ENCODE results near the gene TAS1R1.

Gene TAS1R1

GRCh38 chr1:6512908-6513280 is 42.2 kb upstream of the TAS1R1 start:
- Histone ChIP-seq H3K9ac (ENCODE audit: insufficient read length, low read depth) (no peak overlapping the region), H3K36me3 (ENCODE audit: insufficient read depth, insufficient read length, low read length) (no peaks in the 10 kb centered on the region), H3K4me3 (ENCODE audit: insufficient read length, low read depth) (no peak overlapping the region), H3K4me1 (ENCODE audit: insufficient read depth, insufficient read length) (peaks cover 4% of the 10 kb centered on the region), H3K27me3 (ENCODE audit: insufficient read depth, insufficient read length) (no peaks in the 10 kb centered on the region), H3K9me3 (ENCODE audit: insufficient read depth, low read length) (no peaks in the 10 kb centered on the region)
- no peak for DNase-seq (ENCODE audit: low read depth, low spot score)
- no peak for TF ChIP-seq ZNF274 (IDR thresholded peaks at IDR 0.05; ENCODE audit: low read depth, low read length)
- no peak for TF ChIP-seq YY1 (IDR thresholded peaks at IDR 0.05; ENCODE audit: insufficient read depth, insufficient read length)
- TF ChIP-seq SUZ12 (IDR thresholded peaks at IDR 0.05; ENCODE audit: extremely low read depth, insufficient read depth, insufficient read length): no peak

- Histone ChIP-seq H3K4me1 (ENCODE audit: insufficient read depth, insufficient read length) (peaks cover 4% of the 10 kb centered on the region), H3K36me3 (ENCODE audit: insufficient read depth, insufficient read length, low read length) (no peaks in the 10 kb centered on the region), H3K9me3 (ENCODE audit: insufficient read depth, low read length) (no peaks in the 10 kb centered on the region), H3K9ac (ENCODE audit: insufficient read length, low read depth) (no peak overlapping the region), H3K27me3 (ENCODE audit: insufficient read depth, insufficient read length) (no peaks in the 10 kb centered on the region), H3K4me3 (ENCODE audit: insufficient read length, low read depth) (no peak overlapping the region)
- TF ChIP-seq YY1 (IDR thresholded peaks at IDR 0.05; ENCODE audit: insufficient read depth, insufficient read length) (no peak), SUZ12 (IDR thresholded peaks at IDR 0.05; ENCODE audit: extremely low read depth, insufficient read depth, insufficient read length) (no peak), ZNF274 (IDR thresholded peaks at IDR 0.05; ENCODE audit: low read depth, low read length) (no peak)
- DNase-seq (ENCODE audit: low read depth, low spot score): no peak
Measured at GRCh38 chr1:6513320-6513801, 41.7 kb upstream of the TAS1R1 start.

- Histone ChIP-seq H3K4me1 (ENCODE audit: insufficient read depth, insufficient read length) (peaks cover 6% of the 10 kb centered on the region), H3K27me3 (ENCODE audit: insufficient read depth, insufficient read length) (no peaks in the 10 kb centered on the region), H3K36me3 (ENCODE audit: insufficient read depth, insufficient read length, low read length) (no peaks in the 10 kb centered on the region), H3K9ac (ENCODE audit: insufficient read length, low read depth) (no peak overlapping the region), H3K9me3 (ENCODE audit: insufficient read depth, low read length) (no peaks in the 10 kb centered on the region), H3K4me3 (ENCODE audit: insufficient read length, low read depth) (no peak overlapping the region)
- TF ChIP-seq YY1 (IDR thresholded peaks at IDR 0.05; ENCODE audit: insufficient read depth, insufficient read length) (no peak), ZNF274 (IDR thresholded peaks at IDR 0.05; ENCODE audit: low read depth, low read length) (no peak)
- no peak for DNase-seq (ENCODE audit: low read depth, low spot score)
Measured at GRCh38 chr1:6515771-6516170, 39.3 kb upstream of the TAS1R1 start.

- H3K36me3 ChIP-seq (ENCODE audit: insufficient read depth, insufficient read length, low read length): peaks cover 4% of the 10 kb centered on the region
- H3K9ac ChIP-seq (ENCODE audit: insufficient read length, low read depth): no peak overlapping the region
- DNase-seq (ENCODE audit: low read depth, low spot score): no peak
- TF ChIP-seq SUZ12 (IDR thresholded peaks at IDR 0.05; ENCODE audit: extremely low read depth, insufficient read depth, insufficient read length) (no peak), ZNF274 (IDR thresholded peaks at IDR 0.05; ENCODE audit: low read depth, low read length) (no peak), YY1 (IDR thresholded peaks at IDR 0.05; ENCODE audit: insufficient read depth, insufficient read length) (no peak)
- peaks cover 7% of the 10 kb centered on the region for H3K4me1 ChIP-seq (ENCODE audit: insufficient read depth, insufficient read length)
- no peak overlapping the region for H3K4me3 ChIP-seq (ENCODE audit: insufficient read length, low read depth)
- H3K27me3 ChIP-seq (ENCODE audit: insufficient read depth, insufficient read length): no peaks in the 10 kb centered on the region
- no peaks in the 10 kb centered on the region for H3K9me3 ChIP-seq (ENCODE audit: insufficient read depth, low read length)
Measured at GRCh38 chr1:6517435-6517851, 37.7 kb upstream of the TAS1R1 start.

- H3K9ac ChIP-seq (ENCODE audit: insufficient read length, low read depth): peak overlapping the region; percentile 24
Measured at GRCh38 chr1:6519491-6519934, 35.6 kb upstream of the TAS1R1 start.

GRCh38 chr1:6519935-6520671 is 35.0 kb upstream of the TAS1R1 start:
- no peak overlapping the region for H3K9ac ChIP-seq (ENCODE audit: insufficient read length, low read depth)
- H3K27me3 ChIP-seq (ENCODE audit: insufficient read depth, insufficient read length): no peaks in the 10 kb centered on the region
- H3K4me1 ChIP-seq (ENCODE audit: insufficient read depth, insufficient read length): peaks cover 5% of the 10 kb centered on the region
- no peak for TF ChIP-seq ZNF274 (IDR thresholded peaks at IDR 0.05; ENCODE audit: low read depth, low read length)
- no peak for TF ChIP-seq YY1 (IDR thresholded peaks at IDR 0.05; ENCODE audit: insufficient read depth, insufficient read length)
- TF ChIP-seq SUZ12 (IDR thresholded peaks at IDR 0.05; ENCODE audit: extremely low read depth, insufficient read depth, insufficient read length): no peak
- DNase-seq (ENCODE audit: low read depth, low spot score): peak; percentile 89
- H3K36me3 ChIP-seq (ENCODE audit: insufficient read depth, insufficient read length, low read length): peaks cover 11% of the 10 kb centered on the region
- no peaks in the 10 kb centered on the region for H3K9me3 ChIP-seq (ENCODE audit: insufficient read depth, low read length)
- H3K4me3 ChIP-seq (ENCODE audit: insufficient read length, low read depth): no peak overlapping the region

More at GRCh38 chr1:6519491-6519934, 35.6 kb upstream of the TAS1R1 start:
- no peaks in the 10 kb centered on the region for H3K9me3 ChIP-seq (ENCODE audit: insufficient read depth, low read length)
- TF ChIP-seq SUZ12 (IDR thresholded peaks at IDR 0.05; ENCODE audit: extremely low read depth, insufficient read depth, insufficient read length) (no peak), YY1 (IDR thresholded peaks at IDR 0.05; ENCODE audit: insufficient read depth, insufficient read length) (no peak), ZNF274 (IDR thresholded peaks at IDR 0.05; ENCODE audit: low read depth, low read length) (no peak)
- no peak for DNase-seq (ENCODE audit: low read depth, low spot score)
- no peak overlapping the region for H3K4me3 ChIP-seq (ENCODE audit: insufficient read length, low read depth)
- no peaks in the 10 kb centered on the region for H3K27me3 ChIP-seq (ENCODE audit: insufficient read depth, insufficient read length)
- peaks cover 10% of the 10 kb centered on the region for H3K36me3 ChIP-seq (ENCODE audit: insufficient read depth, insufficient read length, low read length)
- H3K4me1 ChIP-seq (ENCODE audit: insufficient read depth, insufficient read length): peaks cover 5% of the 10 kb centered on the region

GRCh38 chr1:6521536-6521935 is 33.6 kb upstream of the TAS1R1 start:
- Histone ChIP-seq H3K27me3 (ENCODE audit: insufficient read depth, insufficient read length) (no peaks in the 10 kb centered on the region), H3K4me3 (ENCODE audit: insufficient read length, low read depth) (no peak overlapping the region), H3K4me1 (ENCODE audit: insufficient read depth, insufficient read length) (peaks cover 5% of the 10 kb centered on the region), H3K9me3 (ENCODE audit: insufficient read depth, low read length) (no peaks in the 10 kb centered on the region), H3K9ac (ENCODE audit: insufficient read length, low read depth) (peak overlapping the region; percentile 8), H3K36me3 (ENCODE audit: insufficient read depth, insufficient read length, low read length) (peaks cover 24% of the 10 kb centered on the region)
- no peak for DNase-seq (ENCODE audit: low read depth, low spot score)
- TF ChIP-seq SUZ12 (IDR thresholded peaks at IDR 0.05; ENCODE audit: extremely low read depth, insufficient read depth, insufficient read length): no peak
- no peak for TF ChIP-seq YY1 (IDR thresholded peaks at IDR 0.05; ENCODE audit: insufficient read depth, insufficient read length)
- TF ChIP-seq ZNF274 (IDR thresholded peaks at IDR 0.05; ENCODE audit: low read depth, low read length): no peak
